ENCODE data around the gene TRANK1. TPM values are rescaled to one million over a fixed set of nuclear protein-coding genes. Genes with fewer than 3 reads are reported as not detected.
"Not testable (repeated sequence)": the region's sequence is repeated elsewhere in the genome, so short reads cannot be mapped to it uniquely, and the experiment has no call there.

The TRANK1 gene
- 9.9 TPM for polyA plus RNA-seq (ENCODE audit: insufficient read length)
- long read RNA-seq, donor 1 = 0 reads
- long read RNA-seq, donor 2 = 0 reads
- long read RNA-seq, donor 3 = 0 reads
- long read RNA-seq, donor 4 = 0 reads
- long read RNA-seq, donor 5, full-length matches to known transcripts = 1 of 1 reads
- long read RNA-seq, donor 5, partial matches to known transcripts = 0 of 1 reads
- long read RNA-seq, donor 5, other reads (novel, unspliced or antisense) = 0 of 1 reads
- long read RNA-seq, donor 6 = 0 reads
- long read RNA-seq, donor 7, partial matches to known transcripts = 5 of 5 reads
- long read RNA-seq, donor 7, other reads (novel, unspliced or antisense) = 0 of 5 reads
- long read RNA-seq, donor 8 = 0 reads

GRCh38 chr3:36944641-36945270, at the start of gene TRANK1:
Gene TRANK1 (minus strand): TSS chr3:36945054. CDS start chr3:36944809, 245 bp downstream.
- peak; percentile 57 for DNase-seq

- DNase-seq = peak; percentile 100
Observed at GRCh38 chr3:36993326-36994283, 48.8 kb upstream of the TRANK1 start, which contains the start of gene MLH1. Gene MLH1 (plus strand): TSS chr3:36993518. CDS start chr3:36993548, 30 bp downstream.

- DNase-seq = no peak
Observed at GRCh38 chr3:36992806-36993325, 48.0 kb upstream of the TRANK1 start, which contains the start of gene EPM2AIP1. Gene EPM2AIP1 (minus strand): TSS chr3:36993131. CDS start chr3:36993077, 54 bp downstream.

GRCh38 chr3:36991923-36992805, 47.3 kb upstream of the TRANK1 start:
- DNase-seq = peak; percentile 60

GRCh38 chr3:36991147-36991546, 46.3 kb upstream of the TRANK1 start:
- peak; percentile 11 for DNase-seq

GRCh38 chr3:36989568-36989967, 44.7 kb upstream of the TRANK1 start:
- no peak for DNase-seq

GRCh38 chr3:36989005-36989404, 44.2 kb upstream of the TRANK1 start:
- no peak for DNase-seq

GRCh38 chr3:36988356-36988755, 43.5 kb upstream of the TRANK1 start:
- no peak for DNase-seq

GRCh38 chr3:36981006-36981405, 36.2 kb upstream of the TRANK1 start:
- no peak for DNase-seq

- DNase-seq = no peak
Observed at GRCh38 chr3:36973139-36973538, 28.3 kb upstream of the TRANK1 start.

- DNase-seq = no peak
Observed at GRCh38 chr3:36972163-36972562, 27.3 kb upstream of the TRANK1 start.

GRCh38 chr3:36969540-36970432, 24.9 kb upstream of the TRANK1 start:
- DNase-seq = peak; percentile 22

GRCh38 chr3:36969085-36969484, 24.2 kb upstream of the TRANK1 start:
- no peak for DNase-seq

- no peak for DNase-seq
Observed at GRCh38 chr3:36965440-36965839, 20.6 kb upstream of the TRANK1 start.

- DNase-seq = no peak
Observed at GRCh38 chr3:36964817-36965216, 20.0 kb upstream of the TRANK1 start.

- DNase-seq = no peak
Observed at GRCh38 chr3:36964331-36964730, 19.5 kb upstream of the TRANK1 start.

GRCh38 chr3:36963008-36963407, 18.2 kb upstream of the TRANK1 start:
- not testable (repeated sequence) for DNase-seq

- no peak for DNase-seq
Observed at GRCh38 chr3:36960502-36960901, 15.6 kb upstream of the TRANK1 start.

GRCh38 chr3:36959821-36960220, 15.0 kb upstream of the TRANK1 start:
- no peak for DNase-seq

Data from left kidney (tissue), 8 donors.